NCI-H446 treated with DMSO at 0.1 percent for 48 hours (cell line): ENCODE measurements around the gene SBNO2.
"Not testable (repeated sequence)": the region's sequence is repeated elsewhere in the genome, so short reads cannot be mapped to it uniquely, and the experiment has no call there.

ENCODE experiments used
- DNase-seq: peaks from one replicate; lab custom pipeline; 2025; lab: John Stamatoyannopoulos, UW

SBNO2 gene

GRCh38 chr19:1206150-1206863, 32.2 kb upstream of the SBNO2 start:
- no peak for DNase-seq

- peak; percentile 95 for DNase-seq
Observed at GRCh38 chr19:1205114-1206099, 31.3 kb upstream of the SBNO2 start, which contains the start of gene STK11. TSS of gene STK11 (plus strand) at chr19:1205778. CDS start at chr19:1206914, 1,136 bp downstream.

- DNase-seq = not testable (repeated sequence)
Observed at GRCh38 chr19:1200614-1201013, 26.5 kb upstream of the SBNO2 start.

GRCh38 chr19:1199531-1199930, 25.5 kb upstream of the SBNO2 start:
- no peak for DNase-seq

- no peak for DNase-seq
Observed at GRCh38 chr19:1189419-1189818, 15.4 kb upstream of the SBNO2 start.

GRCh38 chr19:1183543-1184172, 9.6 kb upstream of the SBNO2 start:
- no peak for DNase-seq

GRCh38 chr19:1182727-1183126, 8.7 kb upstream of the SBNO2 start:
- DNase-seq = no peak

- no peak for DNase-seq
Observed at GRCh38 chr19:1182068-1182467, 8.0 kb upstream of the SBNO2 start.

- DNase-seq = no peak
Observed at GRCh38 chr19:1181606-1182005, 7.5 kb upstream of the SBNO2 start.

- DNase-seq = no peak
Observed at GRCh38 chr19:1177322-1178114, 3.5 kb upstream of the SBNO2 start.

- DNase-seq = no peak
Observed at GRCh38 chr19:1173159-1173844, 766 bp downstream of the SBNO2 start.

- peak; percentile 64 for DNase-seq
Observed at GRCh38 chr19:1172353-1173158, 1.5 kb downstream of the SBNO2 start.

- no peak for DNase-seq
Observed at GRCh38 chr19:1171755-1172352, 2.2 kb downstream of the SBNO2 start.

GRCh38 chr19:1170938-1171754, 2.9 kb downstream of the SBNO2 start:
- DNase-seq = no peak

GRCh38 chr19:1169921-1170885, 3.9 kb downstream of the SBNO2 start:
- no peak for DNase-seq

- DNase-seq = no peak
Observed at GRCh38 chr19:1169411-1169791, 4.7 kb downstream of the SBNO2 start.

- no peak for DNase-seq
Observed at GRCh38 chr19:1168572-1169410, 5.3 kb downstream of the SBNO2 start.
